IMR-90 (cell line): Measurements from ENCODE around the gene PCDHGA3.

Experiments used
- CEBPB ChIP-seq: IDR thresholded peaks from 2 replicates; pipeline ENCODE4 v1.6.1; 2012; ENCODE audit warnings: low read depth, low read length, improper control_type of control experiment
- CTCF ChIP-seq: conservative IDR thresholded peaks from 2 replicates; pipeline ENCODE4 v1.5.1; 2012; ENCODE audit warnings: mild to moderate bottlenecking, low read depth, low read length, improper control_type of control experiment

GRCh38 chr5:141392429-141393198, 49.0 kb downstream of the PCDHGA3 start, which contains the start of gene PCDHGA8:
- TF ChIP-seq CTCF = peak; percentile 40
- TF ChIP-seq CEBPB = no peak
